WTC11 (cell line): ENCODE measurements around the gene BUD23. TPM values are rescaled to one million over a fixed set of nuclear protein-coding genes. Genes with fewer than 3 reads are reported as not detected.
A peak's percentile ranks its signal among the peaks of the same experiment; 100 is the strongest.
"Not testable (repeated sequence)": the region's sequence is repeated elsewhere in the genome, so short reads cannot be mapped to it uniquely, and the experiment has no call there.

ENCODE experiments used
- ATAC-seq: fragments of 200-7000 bp; cut with Tn5 transposase; 2 replicates; pipeline ENCODE4 v1.10.0; 2021; ENCODE audit warnings: mild to moderate bottlenecking, moderate library complexity
- CTCF ChIA-PET: fragments of 300-600 bp; sonication (Branson Sonifier 250); formaldehyde crosslinking; loops from one replicate; lab custom pipeline; 2021; ENCODE audit warnings: antibody characterized with exemption; lab: Charles Lee
- POLR2A ChIA-PET: fragments of 350-600 bp; sonication (Branson Sonifier 250); formaldehyde crosslinking; loops from one replicate; lab custom pipeline; 2021; ENCODE audit warnings: antibody characterized with exemption; lab: Charles Lee
- DNase-seq: peaks from one replicate; pipeline ENCODE4 v3.0.0; 2021; ENCODE audit warnings: low spot score
- H3K27ac Mint-ChIP-seq: 2 replicates; pipeline ENCODE4 v1.8.0; 2021; ENCODE audit warnings: mixed read lengths
- H3K27me3 Mint-ChIP-seq: 2 replicates; pipeline ENCODE4 v1.8.0; 2021; ENCODE audit warnings: low read depth, mild to moderate bottlenecking, moderate library complexity, mixed read lengths
- H3K36me3 Mint-ChIP-seq: 2 replicates; pipeline ENCODE4 v1.8.0; 2021; ENCODE audit warnings: mixed read lengths
- H3K4me1 Mint-ChIP-seq: 2 replicates; pipeline ENCODE4 v1.8.0; 2022; ENCODE audit warnings: mixed read lengths
- H3K4me3 Mint-ChIP-seq: 2 replicates; pipeline ENCODE4 v1.8.0; 2021; ENCODE audit warnings: mild to moderate bottlenecking, moderate library complexity, mixed read lengths
- H3K9me3 Mint-ChIP-seq: 2 replicates; pipeline ENCODE4 v1.8.0; 2021; ENCODE audit warnings: mixed read lengths
- AFF4 ChIP-seq: sonication (generic); formaldehyde crosslinking; IDR thresholded peaks from 2 replicates; pipeline ENCODE4 v1.8.1; 2023; ENCODE audit warnings: mild to moderate bottlenecking, missing genetic modification reagents, borderline replicate concordance
- FOXJ3 ChIP-seq: sonication (generic); formaldehyde crosslinking; IDR thresholded peaks from 2 replicates; pipeline ENCODE4 v1.9.0; 2021; ENCODE audit warnings: missing genetic modification reagents, mild to moderate bottlenecking, borderline replicate concordance
- FOXP1 ChIP-seq: sonication (generic); formaldehyde crosslinking; IDR thresholded peaks from 2 replicates; pipeline ENCODE4 v1.8.0; 2022; ENCODE audit warnings: missing genetic modification reagents, mild to moderate bottlenecking, moderate library complexity, borderline replicate concordance
- MXD4 ChIP-seq: fragments of 250-450 bp; sonication (Bioruptor Pico); IDR thresholded peaks from 2 replicates; pipeline ENCODE4 v1.8.0; 2021; ENCODE audit warnings: mild to moderate bottlenecking, moderate library complexity, borderline replicate concordance
- MYBL2 ChIP-seq: sonication (generic); formaldehyde crosslinking; IDR thresholded peaks from 2 replicates; pipeline ENCODE4 v1.8.1; 2023; ENCODE audit warnings: mild to moderate bottlenecking, moderate library complexity, missing genetic modification reagents
- RORB ChIP-seq: fragments of 250-450 bp; sonication (Bioruptor Pico); IDR thresholded peaks from 2 replicates; pipeline ENCODE4 v1.9.0; 2021; ENCODE audit warnings: mild to moderate bottlenecking
- SMAD3 ChIP-seq: sonication (generic); formaldehyde crosslinking; IDR thresholded peaks from 2 replicates; pipeline ENCODE4 v1.8.0; 2022; ENCODE audit warnings: missing genetic modification reagents, mild to moderate bottlenecking, borderline replicate concordance
- SMAD4 ChIP-seq: sonication (generic); formaldehyde crosslinking; IDR thresholded peaks from 2 replicates; pipeline ENCODE4 v1.8.0; 2022; ENCODE audit warnings: mild to moderate bottlenecking, missing genetic modification reagents
- STAT6 ChIP-seq: sonication (generic); formaldehyde crosslinking; conservative IDR thresholded peaks from 2 replicates; pipeline ENCODE4 v1.8.1; 2023; ENCODE audit warnings: mild to moderate bottlenecking, low read depth, missing genetic modification reagents, moderate library complexity
- TEAD4 ChIP-seq: sonication (generic); formaldehyde crosslinking; IDR thresholded peaks from 2 replicates; pipeline ENCODE4 v1.8.0; 2022; ENCODE audit warnings: mild to moderate bottlenecking, missing genetic modification reagents
- ZMAT4 ChIP-seq: fragments of 250-450 bp; sonication (Bioruptor Pico); IDR thresholded peaks from 2 replicates; pipeline ENCODE4 v1.9.0; 2021; ENCODE audit warnings: mild to moderate bottlenecking
- ZNF121 ChIP-seq: sonication (generic); formaldehyde crosslinking; IDR thresholded peaks from 2 replicates; pipeline ENCODE4 v1.8.0; 2023; ENCODE audit warnings: missing genetic modification reagents
- ZNF263 ChIP-seq: sonication (generic); formaldehyde crosslinking; IDR thresholded peaks from 2 replicates; pipeline ENCODE4 v1.8.1; 2022; ENCODE audit warnings: low read depth, mild to moderate bottlenecking, moderate library complexity, missing genetic modification reagents
- total RNA-seq: library from RNA; stranded (reverse); gene quantifications from 3 replicates; pipeline ENCODE4 v1.2.3, GENCODE V29; 2021
- TF ChIP-seq, protein P1 (sequence below): sonication (generic); formaldehyde crosslinking; IDR thresholded peaks from 2 replicates; pipeline ENCODE4 v1.8.1; 2023; ENCODE audit warnings: mild to moderate bottlenecking, missing genetic modification reagents, moderate library complexity
- TF ChIP-seq, protein P2 (sequence below): sonication (generic); formaldehyde crosslinking; IDR thresholded peaks from 2 replicates; pipeline ENCODE4 v1.8.0; 2023; ENCODE audit warnings: missing genetic modification reagents, mild to moderate bottlenecking, borderline replicate concordance

BUD23 gene
- total RNA-seq, 1 experiment from 2014 or later: 91.9 TPM

DNA sequence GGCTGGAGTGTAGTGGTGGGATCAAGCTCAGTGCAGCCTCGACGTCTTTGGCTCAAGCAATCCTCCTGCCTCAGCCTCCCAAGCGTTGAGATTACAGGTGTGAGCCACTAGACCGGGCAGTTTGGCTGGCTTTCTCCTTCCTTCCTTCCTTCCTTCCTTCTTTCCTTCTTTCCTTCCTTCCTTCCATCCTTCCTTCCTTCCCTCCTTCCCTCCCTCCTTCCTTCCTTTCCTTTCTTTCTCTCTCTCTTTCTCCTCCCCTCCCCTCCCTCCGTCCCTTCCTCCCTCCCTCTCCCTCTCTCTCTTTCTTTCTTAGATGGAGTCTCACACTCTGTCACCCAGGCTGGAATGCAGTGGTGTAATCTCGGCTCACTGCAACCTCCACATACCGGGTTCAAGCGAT lies 23.4 kb upstream of the BUD23 start:
- ChIA-PET CTCF (no interaction called here), POLR2A (no interaction called here)
- Mint-ChIP-seq H3K4me3 (no peak overlapping the region), H3K27me3 (peaks cover 27% of the 10 kb centered on the region), H3K9me3 (peaks cover 16% of the 10 kb centered on the region), H3K4me1 (peaks cover 7% of the 10 kb centered on the region), H3K27ac (no peak overlapping the region), H3K36me3 (no peaks in the 10 kb centered on the region)
- ATAC-seq: no peak
- TF ChIP-seq MXD4 (CRISPR knock-in tag): no peak
- TF ChIP-seq AFF4: no peak
- no peak for DNase-seq

- H3K4me3 Mint-ChIP-seq, ATAC-seq, H3K27ac Mint-ChIP-seq, POLR2A ChIA-PET, H3K9me3 Mint-ChIP-seq, DNase-seq, CTCF ChIA-PET, H3K36me3 Mint-ChIP-seq: not testable (repeated sequence)
- peaks cover 27% of the 10 kb centered on the region for H3K27me3 Mint-ChIP-seq
- H3K4me1 Mint-ChIP-seq: peaks cover 12% of the 10 kb centered on the region
Observed at GRCh38 chr7:73660594-73660993, 22.8 kb upstream of the BUD23 start.

GRCh38 chr7:73663033-73663432 lies 20.4 kb upstream of the BUD23 start:
- H3K4me1 Mint-ChIP-seq: peaks cover 14% of the 10 kb centered on the region
- CTCF ChIA-PET: interaction anchor here (1.7 kb wide), 1 partner anchor 51 kb away, joined by 4 read pairs; no protein-coding TSS in a partner anchor

DNA sequence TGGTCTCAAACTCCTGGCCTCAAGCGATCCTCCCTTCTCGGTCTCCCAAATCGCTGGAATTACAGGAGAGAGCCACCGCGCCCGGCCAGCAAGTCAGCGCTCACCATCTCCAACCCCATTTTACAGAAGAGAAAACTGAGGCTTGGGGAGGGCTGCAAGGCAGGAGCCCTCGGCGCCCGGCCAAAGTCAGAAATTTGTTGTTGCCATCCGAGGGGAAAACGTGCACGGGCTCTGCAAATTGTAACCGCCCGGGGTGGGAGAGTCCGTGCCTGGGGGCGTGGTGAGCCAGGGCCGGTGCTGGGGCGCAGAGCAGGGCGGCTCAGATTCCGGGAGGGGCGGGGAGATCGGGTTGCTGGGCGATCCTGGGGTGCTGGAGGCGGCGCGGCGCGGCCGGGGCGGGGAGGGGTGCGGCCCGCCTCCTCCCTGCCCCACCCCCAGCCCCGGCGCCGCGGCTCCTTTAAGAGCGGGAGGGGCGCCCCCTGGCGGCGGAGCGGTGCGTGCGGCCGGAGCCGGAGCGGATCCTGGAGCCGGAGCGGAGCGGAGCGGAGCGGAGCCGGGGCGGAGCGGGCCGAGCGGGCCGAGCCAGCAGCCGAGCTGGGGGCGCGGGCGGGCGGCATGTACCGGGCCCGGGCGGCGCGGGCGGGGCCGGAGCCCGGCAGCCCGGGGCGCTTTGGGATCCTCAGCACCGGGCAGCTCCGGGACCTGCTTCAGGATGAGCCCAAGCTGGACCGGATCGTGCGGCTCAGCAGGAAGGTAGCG lies 15.9 kb upstream of the BUD23 start, which contains the start of gene VPS37D:
Gene VPS37D (plus strand): TSS at position 488 of the 759 bp plus-strand sequence. CDS start 128 bp downstream, at position 616.
- ChIA-PET POLR2A (interaction anchor here (0.5 kb wide), 1 partner anchor 72 kb away, joined by 3 read pairs; no protein-coding TSS in a partner anchor), CTCF (interaction anchor here (0.6 to 6.1 kb wide), 18 partner anchors 9 to 89 kb away, joined by 3 to 93 read pairs (median 6); partner anchors contain the start of genes MLXIPL and TBL2)
- TF ChIP-seq MYBL2 (no peak), STAT6 (no peak), SMAD4 (CRISPR knock-in tag) (no peak), SMAD3 (no peak), ZNF263 (CRISPR knock-in tag) (no peak), FOXP1 (CRISPR knock-in tag) (no peak), ZMAT4 (CRISPR knock-in tag) (no peak)
- TF ChIP-seq, protein P1, sequence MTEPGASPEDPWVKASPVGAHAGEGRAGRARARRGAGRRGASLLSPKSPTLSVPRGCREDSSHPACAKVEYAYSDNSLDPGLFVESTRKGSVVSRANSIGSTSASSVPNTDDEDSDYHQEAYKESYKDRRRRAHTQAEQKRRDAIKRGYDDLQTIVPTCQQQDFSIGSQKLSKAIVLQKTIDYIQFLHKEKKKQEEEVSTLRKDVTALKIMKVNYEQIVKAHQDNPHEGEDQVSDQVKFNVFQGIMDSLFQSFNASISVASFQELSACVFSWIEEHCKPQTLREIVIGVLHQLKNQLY (CRISPR knock-in tag): no peak

More at GRCh38 chr7:73663033-73663432, 20.4 kb upstream of the BUD23 start:
- Mint-ChIP-seq H3K36me3 (no peaks in the 10 kb centered on the region), H3K27me3 (peaks cover 34% of the 10 kb centered on the region), H3K27ac (0 out of 2 replicates have a peak overlapping the region, but pooled peaks have one; percentile 6), H3K9me3 (peaks cover 10% of the 10 kb centered on the region), H3K4me3 (no peak overlapping the region)
- POLR2A ChIA-PET: no interaction called here
- ATAC-seq (no peak), DNase-seq (no peak)
- TF ChIP-seq TEAD4 (no peak), RORB (CRISPR knock-in tag) (no peak), ZNF121 (CRISPR knock-in tag) (no peak), FOXJ3 (no peak)
- TF ChIP-seq, protein P2, sequence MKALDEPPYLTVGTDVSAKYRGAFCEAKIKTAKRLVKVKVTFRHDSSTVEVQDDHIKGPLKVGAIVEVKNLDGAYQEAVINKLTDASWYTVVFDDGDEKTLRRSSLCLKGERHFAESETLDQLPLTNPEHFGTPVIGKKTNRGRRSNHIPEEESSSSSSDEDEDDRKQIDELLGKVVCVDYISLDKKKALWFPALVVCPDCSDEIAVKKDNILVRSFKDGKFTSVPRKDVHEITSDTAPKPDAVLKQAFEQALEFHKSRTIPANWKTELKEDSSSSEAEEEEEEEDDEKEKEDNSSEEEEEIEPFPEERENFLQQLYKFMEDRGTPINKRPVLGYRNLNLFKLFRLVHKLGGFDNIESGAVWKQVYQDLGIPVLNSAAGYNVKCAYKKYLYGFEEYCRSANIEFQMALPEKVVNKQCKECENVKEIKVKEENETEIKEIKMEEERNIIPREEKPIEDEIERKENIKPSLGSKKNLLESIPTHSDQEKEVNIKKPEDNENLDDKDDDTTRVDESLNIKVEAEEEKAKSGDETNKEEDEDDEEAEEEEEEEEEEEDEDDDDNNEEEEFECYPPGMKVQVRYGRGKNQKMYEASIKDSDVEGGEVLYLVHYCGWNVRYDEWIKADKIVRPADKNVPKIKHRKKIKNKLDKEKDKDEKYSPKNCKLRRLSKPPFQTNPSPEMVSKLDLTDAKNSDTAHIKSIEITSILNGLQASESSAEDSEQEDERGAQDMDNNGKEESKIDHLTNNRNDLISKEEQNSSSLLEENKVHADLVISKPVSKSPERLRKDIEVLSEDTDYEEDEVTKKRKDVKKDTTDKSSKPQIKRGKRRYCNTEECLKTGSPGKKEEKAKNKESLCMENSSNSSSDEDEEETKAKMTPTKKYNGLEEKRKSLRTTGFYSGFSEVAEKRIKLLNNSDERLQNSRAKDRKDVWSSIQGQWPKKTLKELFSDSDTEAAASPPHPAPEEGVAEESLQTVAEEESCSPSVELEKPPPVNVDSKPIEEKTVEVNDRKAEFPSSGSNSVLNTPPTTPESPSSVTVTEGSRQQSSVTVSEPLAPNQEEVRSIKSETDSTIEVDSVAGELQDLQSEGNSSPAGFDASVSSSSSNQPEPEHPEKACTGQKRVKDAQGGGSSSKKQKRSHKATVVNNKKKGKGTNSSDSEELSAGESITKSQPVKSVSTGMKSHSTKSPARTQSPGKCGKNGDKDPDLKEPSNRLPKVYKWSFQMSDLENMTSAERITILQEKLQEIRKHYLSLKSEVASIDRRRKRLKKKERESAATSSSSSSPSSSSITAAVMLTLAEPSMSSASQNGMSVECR (CRISPR knock-in tag): no peak

More for the DNA sequence above, 15.9 kb upstream of the BUD23 start, which contains the start of gene VPS37D:
- Mint-ChIP-seq H3K4me3 (peak within 1 kb of the TSS; percentile 75), H3K27me3 (peaks cover 30% of the 10 kb centered on the region), H3K36me3 (no peaks in the 10 kb centered on the region), H3K9me3 (peaks cover 6% of the 10 kb centered on the region), H3K27ac (no peak within 1 kb of the TSS; the same call in 1 of the 2 replicates), H3K4me1 (peaks cover 40% of the 10 kb centered on the region)
- ATAC-seq (peak; percentile 87), DNase-seq (peak; percentile 96)
